Adrenal gland (tissue), 5 donors: ENCODE measurements around the gene ABL2.

Source experiments
- POLR2A ChIP-seq, 2 donors: fragments of 450-650 bp; IDR thresholded peaks; one replicate each; pipeline ENCODE4 v1.6.1; 2017; ENCODE audit warnings: antibody characterized with exemption in 2 of 2, mild to moderate bottlenecking in 2 of 2, moderate library complexity in 1 of 2
- TF ChIP-seq, protein P1 (sequence below), 6 experiments: fragments of 450-650 bp in 4 of 6; fragments of 200-600 bp in 2 of 6; sonication (generic) in 1 of 6; IDR thresholded peaks; 1 replicate in 5 of 6; 2 replicates in 1 of 6; pipeline versions ENCODE4 v1.5.1 to v1.8.0; 2016 to 2021; ENCODE audit warnings: antibody characterized with exemption in 6 of 6, mild to moderate bottlenecking in 2 of 6, moderate library complexity in 1 of 6
- donor health status: DM: no; HTN: no; CAD: no.

DNA sequence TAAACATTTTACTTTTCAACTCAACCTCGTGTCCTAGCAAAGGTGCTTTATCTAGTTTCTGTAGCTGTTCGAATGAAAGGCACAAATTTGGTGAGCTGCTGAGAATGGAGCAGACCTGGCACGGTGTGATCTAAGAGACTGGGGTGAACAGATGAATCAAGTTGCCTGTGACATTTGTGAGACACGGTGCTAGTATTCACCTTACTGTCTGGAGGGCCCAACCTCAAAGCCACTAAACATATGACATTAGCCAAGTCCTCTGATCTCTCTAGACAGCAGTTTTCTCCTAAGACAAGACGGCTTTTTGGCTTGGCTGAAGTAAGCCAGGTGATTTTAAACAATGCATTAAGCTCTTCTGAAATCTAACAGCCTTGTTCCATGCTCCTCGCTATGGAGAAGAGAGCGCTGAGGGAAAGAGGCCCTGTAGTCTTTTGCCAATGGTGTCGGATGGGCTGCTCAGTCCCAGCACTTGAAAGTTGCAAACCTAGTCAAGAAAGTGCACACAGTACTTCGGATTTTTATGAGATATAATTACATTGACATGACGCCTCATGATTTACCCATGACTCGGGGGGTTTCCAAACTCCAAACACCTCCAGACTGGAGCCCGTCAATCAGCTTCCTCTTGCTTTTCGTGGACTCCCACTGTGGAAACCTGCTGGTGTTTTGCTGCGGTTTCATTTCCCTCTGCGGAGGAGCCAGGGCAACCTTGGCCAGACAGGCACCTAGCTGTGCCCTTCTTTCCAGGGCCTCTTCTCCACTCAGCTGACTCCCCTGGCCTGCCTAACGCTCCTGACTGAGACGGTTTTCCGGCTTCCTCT, 148.4 kb downstream of the ABL2 start:
- TF ChIP-seq, protein P1, sequence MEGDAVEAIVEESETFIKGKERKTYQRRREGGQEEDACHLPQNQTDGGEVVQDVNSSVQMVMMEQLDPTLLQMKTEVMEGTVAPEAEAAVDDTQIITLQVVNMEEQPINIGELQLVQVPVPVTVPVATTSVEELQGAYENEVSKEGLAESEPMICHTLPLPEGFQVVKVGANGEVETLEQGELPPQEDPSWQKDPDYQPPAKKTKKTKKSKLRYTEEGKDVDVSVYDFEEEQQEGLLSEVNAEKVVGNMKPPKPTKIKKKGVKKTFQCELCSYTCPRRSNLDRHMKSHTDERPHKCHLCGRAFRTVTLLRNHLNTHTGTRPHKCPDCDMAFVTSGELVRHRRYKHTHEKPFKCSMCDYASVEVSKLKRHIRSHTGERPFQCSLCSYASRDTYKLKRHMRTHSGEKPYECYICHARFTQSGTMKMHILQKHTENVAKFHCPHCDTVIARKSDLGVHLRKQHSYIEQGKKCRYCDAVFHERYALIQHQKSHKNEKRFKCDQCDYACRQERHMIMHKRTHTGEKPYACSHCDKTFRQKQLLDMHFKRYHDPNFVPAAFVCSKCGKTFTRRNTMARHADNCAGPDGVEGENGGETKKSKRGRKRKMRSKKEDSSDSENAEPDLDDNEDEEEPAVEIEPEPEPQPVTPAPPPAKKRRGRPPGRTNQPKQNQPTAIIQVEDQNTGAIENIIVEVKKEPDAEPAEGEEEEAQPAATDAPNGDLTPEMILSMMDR (IDR thresholded peaks at IDR 0.05), result no peak
- no peak for TF ChIP-seq POLR2A (IDR thresholded peaks at IDR 0.05)
